ENCODE data around the gene FLT4. TPM values are rescaled to one million over a fixed set of nuclear protein-coding genes. Genes with fewer than 3 reads are reported as not detected.

FLT4 gene
- polyA plus RNA-seq, 3 donors: 24.1 to 34.2 (median 34.1) TPM

- no peak for DNase-seq (ENCODE audit: extremely low read depth in 1 of 11, low read depth in 9 of 11, low spot score in 4 of 11)
Observed at GRCh38 chr5:180645274-180646204, 3.9 kb downstream of the FLT4 start.

- no peak for DNase-seq (ENCODE audit: extremely low read depth in 1 of 11, low read depth in 9 of 11, low spot score in 4 of 11)
Observed at GRCh38 chr5:180644825-180645273, 4.6 kb downstream of the FLT4 start.

- DNase-seq (ENCODE audit: extremely low read depth in 1 of 11, low read depth in 9 of 11, low spot score in 4 of 11): no peak
Observed at GRCh38 chr5:180644129-180644824, 5.1 kb downstream of the FLT4 start.

GRCh38 chr5:180643191-180643851 lies 6.1 kb downstream of the FLT4 start:
- no peak for DNase-seq (ENCODE audit: extremely low read depth in 1 of 11, low read depth in 9 of 11, low spot score in 4 of 11)

- no peak for DNase-seq (ENCODE audit: extremely low read depth in 1 of 11, low read depth in 9 of 11, low spot score in 4 of 11)
Observed at GRCh38 chr5:180642779-180643178, 6.6 kb downstream of the FLT4 start.

GRCh38 chr5:180642181-180642775 lies 7.1 kb downstream of the FLT4 start:
- DNase-seq (ENCODE audit: extremely low read depth in 1 of 11, low read depth in 9 of 11, low spot score in 4 of 11): no peak

GRCh38 chr5:180641566-180641900 lies 7.9 kb downstream of the FLT4 start:
- no peak for DNase-seq (ENCODE audit: extremely low read depth in 1 of 11, low read depth in 9 of 11, low spot score in 4 of 11)

- DNase-seq (ENCODE audit: extremely low read depth in 1 of 11, low read depth in 9 of 11, low spot score in 4 of 11): no peak
Observed at GRCh38 chr5:180640861-180641565, 8.4 kb downstream of the FLT4 start.

GRCh38 chr5:180640611-180640860 lies 8.9 kb downstream of the FLT4 start:
- no peak for DNase-seq (ENCODE audit: extremely low read depth in 1 of 11, low read depth in 9 of 11, low spot score in 4 of 11)

GRCh38 chr5:180639741-180640610 lies 9.4 kb downstream of the FLT4 start:
- no peak for DNase-seq (ENCODE audit: extremely low read depth in 1 of 11, low read depth in 9 of 11, low spot score in 4 of 11)

- DNase-seq (ENCODE audit: extremely low read depth in 1 of 11, low read depth in 9 of 11, low spot score in 4 of 11): no peak
Observed at GRCh38 chr5:180639287-180639686, 10.1 kb downstream of the FLT4 start.

- no peak for DNase-seq (ENCODE audit: extremely low read depth in 1 of 11, low read depth in 9 of 11, low spot score in 4 of 11)
Observed at GRCh38 chr5:180637962-180638680, 11.3 kb downstream of the FLT4 start.

GRCh38 chr5:180636403-180637075 lies 12.9 kb downstream of the FLT4 start:
- no peak for DNase-seq (ENCODE audit: extremely low read depth in 1 of 11, low read depth in 9 of 11, low spot score in 4 of 11)

- DNase-seq (ENCODE audit: extremely low read depth in 1 of 11, low read depth in 9 of 11, low spot score in 4 of 11): no peak
Observed at GRCh38 chr5:180636016-180636402, 13.4 kb downstream of the FLT4 start.

- no peak for DNase-seq (ENCODE audit: extremely low read depth in 1 of 11, low read depth in 9 of 11, low spot score in 4 of 11)
Observed at GRCh38 chr5:180633283-180634177, 15.9 kb downstream of the FLT4 start.

- DNase-seq (ENCODE audit: extremely low read depth in 1 of 11, low read depth in 9 of 11, low spot score in 4 of 11): no peak
Observed at GRCh38 chr5:180632768-180633167, 16.6 kb downstream of the FLT4 start.

Measured in renal cortex interstitium (tissue), 11 donors.